Measurements from ENCODE around the gene DHX30.

- no peak for TF ChIP-seq CTCF (IDR thresholded peaks at IDR 0.05)
- TF ChIP-seq POLR2A (IDR thresholded peaks at IDR 0.05): no peak
Measured at GRCh38 chr3:47847260-47847659, 44.3 kb downstream of the DHX30 start.
